GM12892 (cell line): ENCODE data around the gene BIN1.

ENCODE experiments used
- POLR2A ChIP-seq: IDR thresholded peaks from 2 replicates; pipeline ENCODE4 v1.6.1; 2011; ENCODE audit warnings: low read depth, low read length, control low read depth
- POLR2AphosphoS5 ChIP-seq: IDR thresholded peaks from 2 replicates; pipeline ENCODE4 v1.6.1; 2011; ENCODE audit warnings: low read depth, low read length, control low read depth
- TAF1 ChIP-seq: IDR thresholded peaks from 2 replicates; pipeline ENCODE4 v1.6.1; 2011; ENCODE audit warnings: low read depth, mild to moderate bottlenecking, control low read depth, low read length, borderline replicate concordance

GRCh38 chr2:127015106-127015910 lies 91.6 kb downstream of the BIN1 start:
- no peak for TF ChIP-seq POLR2A
- no peak for TF ChIP-seq TAF1
- TF ChIP-seq POLR2AphosphoS5 = no peak
